Hepatocyte (in vitro differentiated cells): ENCODE results near the gene FAM171A2. TPM values are rescaled to one million over a fixed set of nuclear protein-coding genes. Genes with fewer than 3 reads are reported as not detected.
A peak's percentile ranks its signal among the peaks of the same experiment; 100 is the strongest.

Experiments
- DNase-seq: peaks from one replicate; pipeline ENCODE4 v3.0.0-alpha.2; 2016; ENCODE audit warnings: low spot score
- H2AFZ ChIP-seq: fragments of 200-600 bp; sonication (generic); 2 replicates; pipeline ENCODE4 v1.6.0; 2016; ENCODE audit warnings: antibody characterized with exemption, mild to moderate bottlenecking
- H3K27ac ChIP-seq: fragments of 200-600 bp; sonication (generic); 2 replicates; pipeline ENCODE4 v1.5.1; 2016; ENCODE audit warnings: mild to moderate bottlenecking
- H3K27me3 ChIP-seq: fragments of 200-600 bp; sonication (generic); 2 replicates; pipeline ENCODE4 v1.6.1; 2016
- H3K36me3 ChIP-seq: fragments of 200-600 bp; sonication (generic); replicated peaks from 2 replicates; pipeline ENCODE4 v1.5.1; 2016; ENCODE audit warnings: low read depth; ENCODE audit not compliant: insufficient read depth
- H3K4me1 ChIP-seq: fragments of 200-600 bp; sonication (generic); 2 replicates; pipeline ENCODE4 v1.5.1; 2016; ENCODE audit warnings: mild to moderate bottlenecking, moderate library complexity; ENCODE audit not compliant: insufficient read depth
- H3K4me2 ChIP-seq: fragments of 200-600 bp; sonication (generic); 2 replicates; pipeline ENCODE4 v1.6.0; 2016
- H3K4me3 ChIP-seq: fragments of 200-600 bp; sonication (generic); 2 replicates; pipeline ENCODE4 v1.5.1; 2016; ENCODE audit warnings: mild to moderate bottlenecking
- H3K79me2 ChIP-seq: fragments of 200-600 bp; sonication (generic); 2 replicates; pipeline ENCODE4 v1.6.0; 2017; ENCODE audit warnings: mild to moderate bottlenecking
- H3K9me2 ChIP-seq: fragments of 200-600 bp; sonication (generic); replicated peaks from 2 replicates; pipeline ENCODE4 v1.6.0; 2017; ENCODE audit warnings: mild to moderate bottlenecking; ENCODE audit not compliant: insufficient read depth
- H3K9me3 ChIP-seq: fragments of 200-600 bp; sonication (generic); 2 replicates; pipeline ENCODE4 v1.5.1; 2016; ENCODE audit warnings: low read depth, mild to moderate bottlenecking
- H4K20me1 ChIP-seq: fragments of 200-600 bp; sonication (generic); 2 replicates; pipeline ENCODE4 v1.6.0; 2016; ENCODE audit warnings: mild to moderate bottlenecking; ENCODE audit not compliant: insufficient read depth, poor library complexity, severe bottlenecking
- EZH2 ChIP-seq: fragments of 200-600 bp; sonication (generic); IDR thresholded peaks from 2 replicates; pipeline ENCODE4 v1.6.1; 2016; ENCODE audit warnings: antibody characterized with exemption, mild to moderate bottlenecking, borderline replicate concordance
- EZH2phosphoT487 ChIP-seq: fragments of 200-600 bp; sonication (generic); IDR thresholded peaks from one replicate; pipeline ENCODE4 v1.6.1; 2018; ENCODE audit warnings: antibody characterized with exemption, mild to moderate bottlenecking, low read depth, moderate library complexity; ENCODE audit not compliant: unreplicated experiment, severe bottlenecking
- WGBS: methylation state at CpG from one replicate; pipeline ENCODE4 v1.1.6; 2016; ENCODE audit warnings: low lambda C conversion rate; ENCODE audit errors: missing lambda C conversion rate; 5-methylcytosine and 5-hydroxymethylcytosine counted together
- polyA plus RNA-seq: library from polyadenylated mRNA; unstranded; fragments of >200 nt; fragmentation: Nextera tagmentation; extraction: Ambion mirVana; gene quantifications from 2 replicates; pipeline ENCODE4 v1.2.1, GENCODE V29; 2016
- total RNA-seq: library from RNA; depleted of rRNA; stranded (reverse); fragments of >200 nt; gene quantifications from 2 replicates; pipeline ENCODE4 v1.2.3, GENCODE V29; 2014
- TF ChIP-seq, protein P1 (sequence below): fragments of 200-600 bp; sonication (generic); IDR thresholded peaks from 2 replicates; pipeline ENCODE4 v1.5.1; 2016; ENCODE audit warnings: antibody characterized with exemption, mild to moderate bottlenecking; ENCODE audit not compliant: poor library complexity

FAM171A2 gene
- total and polyA plus RNA-seq, 2 experiments from 2014 or later, result 13.9 to 22.8 TPM

GRCh38 chr17:44327715-44328449 lies 35.8 kb downstream of the FAM171A2 start:
- TF ChIP-seq EZH2phosphoT487 (no peak), EZH2 (no peak)
- TF ChIP-seq, protein P1, sequence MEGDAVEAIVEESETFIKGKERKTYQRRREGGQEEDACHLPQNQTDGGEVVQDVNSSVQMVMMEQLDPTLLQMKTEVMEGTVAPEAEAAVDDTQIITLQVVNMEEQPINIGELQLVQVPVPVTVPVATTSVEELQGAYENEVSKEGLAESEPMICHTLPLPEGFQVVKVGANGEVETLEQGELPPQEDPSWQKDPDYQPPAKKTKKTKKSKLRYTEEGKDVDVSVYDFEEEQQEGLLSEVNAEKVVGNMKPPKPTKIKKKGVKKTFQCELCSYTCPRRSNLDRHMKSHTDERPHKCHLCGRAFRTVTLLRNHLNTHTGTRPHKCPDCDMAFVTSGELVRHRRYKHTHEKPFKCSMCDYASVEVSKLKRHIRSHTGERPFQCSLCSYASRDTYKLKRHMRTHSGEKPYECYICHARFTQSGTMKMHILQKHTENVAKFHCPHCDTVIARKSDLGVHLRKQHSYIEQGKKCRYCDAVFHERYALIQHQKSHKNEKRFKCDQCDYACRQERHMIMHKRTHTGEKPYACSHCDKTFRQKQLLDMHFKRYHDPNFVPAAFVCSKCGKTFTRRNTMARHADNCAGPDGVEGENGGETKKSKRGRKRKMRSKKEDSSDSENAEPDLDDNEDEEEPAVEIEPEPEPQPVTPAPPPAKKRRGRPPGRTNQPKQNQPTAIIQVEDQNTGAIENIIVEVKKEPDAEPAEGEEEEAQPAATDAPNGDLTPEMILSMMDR, result no peak
- H3K36me3 ChIP-seq, result no peaks in the 10 kb centered on the region
- H3K9me2 ChIP-seq, result no peaks in the 10 kb centered on the region
- H3K4me2 ChIP-seq, result no peak overlapping the region
- no peaks in the 10 kb centered on the region for H4K20me1 ChIP-seq
- H3K79me2 ChIP-seq, result peaks cover 12% of the 10 kb centered on the region
- no peak overlapping the region for H3K27ac ChIP-seq
- no peak overlapping the region for H2AFZ ChIP-seq
- DNase-seq, result no peak
- 87% methylated on average over 7 of the region's 7 CpGs for WGBS
- H3K4me3 ChIP-seq, result no peak overlapping the region
- no peaks in the 10 kb centered on the region for H3K9me3 ChIP-seq
- H3K27me3 ChIP-seq, result no peaks in the 10 kb centered on the region
- peaks cover 17% of the 10 kb centered on the region for H3K4me1 ChIP-seq

- peak overlapping the region; percentile 46 for H2AFZ ChIP-seq
- H3K9me2 ChIP-seq, result no peaks in the 10 kb centered on the region
- H3K36me3 ChIP-seq, result no peaks in the 10 kb centered on the region
- DNase-seq, result peak; percentile 97
- WGBS, result 41% methylated on average over 26 of the region's 31 CpGs
- H3K4me1 ChIP-seq, result peaks cover 17% of the 10 kb centered on the region
- no peaks in the 10 kb centered on the region for H3K9me3 ChIP-seq
- H3K27me3 ChIP-seq, result no peaks in the 10 kb centered on the region
- H3K79me2 ChIP-seq, result peaks cover 12% of the 10 kb centered on the region
- no peak overlapping the region for H3K27ac ChIP-seq
- no peaks in the 10 kb centered on the region for H4K20me1 ChIP-seq
- TF ChIP-seq EZH2phosphoT487 (no peak), EZH2 (no peak)
- TF ChIP-seq, protein P1, result no peak
- no peak overlapping the region for H3K4me3 ChIP-seq
- peak overlapping the region; percentile 85 for H3K4me2 ChIP-seq
These were observed 36.7 kb downstream of the FAM171A2 start for GRCh38 chr17:44326861-44327444.

DNA sequence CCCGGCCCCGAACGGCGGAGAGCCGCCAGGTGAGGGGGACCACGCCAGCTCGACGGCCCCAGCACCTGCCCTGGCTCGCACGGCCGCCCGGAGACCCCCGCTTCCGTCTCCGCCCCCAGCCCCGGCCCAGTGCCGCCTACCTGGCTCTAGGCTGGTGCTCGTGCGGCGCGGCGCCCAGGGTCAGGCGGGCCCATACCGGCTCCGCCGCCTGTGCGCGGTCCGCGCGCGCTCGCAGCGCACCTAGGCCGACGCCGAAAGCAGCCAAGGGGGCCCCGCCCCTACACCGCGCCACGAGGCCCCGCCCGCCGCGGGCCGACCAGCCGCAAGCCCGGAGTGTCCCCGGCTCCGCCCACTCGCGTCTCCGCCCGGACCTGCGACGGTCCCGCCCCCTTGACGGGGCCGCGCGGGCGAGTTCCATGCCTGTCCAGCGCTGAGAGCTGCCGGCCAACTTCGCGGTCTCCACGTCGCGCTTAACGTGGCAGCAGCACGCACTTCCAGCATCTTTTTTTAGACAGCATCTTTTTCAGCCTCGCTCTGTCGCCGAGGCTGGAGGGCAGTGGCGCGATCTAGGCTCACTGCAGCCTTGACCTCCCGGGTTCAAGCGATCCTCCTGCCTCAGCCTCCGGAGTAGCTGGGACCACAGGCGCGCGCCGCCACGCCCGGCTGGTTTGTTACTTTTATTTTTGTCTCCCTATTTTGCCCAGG lies 38.9 kb downstream of the FAM171A2 start, which contains the start of gene SLC25A39:
TSS of gene SLC25A39 (minus strand) at position 253 of the 705 bp plus-strand sequence. CDS start 1,261 bp downstream, outside the sequence.
- TF ChIP-seq, protein P1, result no peak
- TF ChIP-seq EZH2phosphoT487 (no peak), EZH2 (no peak)
- Histone ChIP-seq H3K36me3 (no peaks in the 10 kb centered on the region), H3K79me2 (peaks cover 12% of the 10 kb centered on the region), H3K4me1 (peaks cover 17% of the 10 kb centered on the region), H2AFZ (peak within 1 kb of the TSS; percentile 87), H3K27me3 (no peaks in the 10 kb centered on the region), H3K4me3 (peak within 1 kb of the TSS; percentile 84), H3K4me2 (peak within 1 kb of the TSS; percentile 85), H3K9me3 (no peaks in the 10 kb centered on the region), H3K9me2 (no peaks in the 10 kb centered on the region), H4K20me1 (no peaks in the 10 kb centered on the region), H3K27ac (peak within 1 kb of the TSS; percentile 86)
- DNase-seq, result peak; percentile 98
- 1% methylated on average over 49 of the region's 85 CpGs for WGBS
